Activated naive CD8-positive, alpha-beta T cell (primary cell): Measurements from ENCODE around the gene MTUS2.

Experiments used
- H3K27ac Mint-ChIP-seq: one replicate; pipeline ENCODE4 v1.8.0; 2021; ENCODE audit warnings: mixed read lengths
- H3K27me3 Mint-ChIP-seq: one replicate; pipeline ENCODE4 v1.8.0; 2021; ENCODE audit warnings: mixed read lengths
- H3K36me3 Mint-ChIP-seq: one replicate; pipeline ENCODE4 v1.8.0; 2021; ENCODE audit warnings: mixed read lengths
- H3K4me1 Mint-ChIP-seq: one replicate; pipeline ENCODE4 v1.8.0; 2021; ENCODE audit warnings: low read depth, mixed read lengths
- H3K4me3 Mint-ChIP-seq: one replicate; pipeline ENCODE4 v1.8.0; 2021; ENCODE audit warnings: mild to moderate bottlenecking, mixed read lengths
- H3K9me3 Mint-ChIP-seq: one replicate; pipeline ENCODE4 v1.8.0; 2021; ENCODE audit warnings: low read depth, mixed read lengths

MTUS2 gene

DNA sequence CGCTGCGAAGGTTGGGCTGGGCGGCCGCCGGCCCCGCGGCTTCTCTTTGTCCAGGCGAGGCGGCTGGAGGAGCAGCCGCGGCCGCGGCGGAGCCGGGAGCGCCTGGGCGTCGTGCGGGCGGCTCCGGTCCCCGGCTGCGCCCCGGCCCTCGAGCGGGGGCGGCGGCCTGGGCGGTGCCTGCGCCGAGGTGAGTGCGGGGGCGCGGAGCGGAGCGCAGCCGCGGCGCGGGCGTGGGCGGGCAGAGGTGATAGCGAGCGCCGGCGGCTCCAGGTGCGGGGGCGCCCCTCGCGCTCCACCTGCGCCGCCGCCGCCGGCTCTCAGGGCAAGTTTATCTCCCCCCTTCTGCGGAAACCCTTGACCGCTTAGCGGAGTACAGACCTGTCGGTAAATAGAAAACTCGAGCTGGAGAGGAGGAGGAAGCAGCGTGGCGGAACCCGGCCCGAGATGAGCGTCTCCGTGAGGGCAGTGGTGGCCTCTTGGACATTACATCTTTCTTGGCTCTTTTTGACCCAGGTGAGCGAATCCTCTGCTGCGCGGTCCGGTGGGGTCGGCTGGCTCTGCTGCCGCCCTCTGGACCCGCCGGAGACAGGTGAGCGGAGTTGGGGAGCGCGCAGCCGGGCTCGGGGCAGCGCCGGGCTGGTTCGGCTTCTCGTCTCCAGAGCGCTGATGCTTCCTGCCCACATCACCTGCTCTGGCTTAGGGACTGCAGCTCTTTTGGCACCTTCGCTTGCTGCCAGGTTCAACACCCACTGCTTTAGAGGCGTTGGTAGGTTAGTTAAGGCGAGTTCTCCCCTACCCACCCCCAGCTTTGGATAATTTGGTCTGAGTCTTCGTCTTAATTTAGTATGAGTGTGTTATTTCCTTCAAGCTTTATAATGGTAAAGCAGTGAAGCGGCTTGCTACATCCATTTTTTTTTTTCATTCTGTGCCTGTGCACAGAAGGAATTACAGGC, at the start of gene MTUS2:
Gene MTUS2 (plus strand): TSS at position 241 of the 953 bp plus-strand sequence.
- peak within 1 kb of the TSS; percentile 78 for H3K4me3 Mint-ChIP-seq

DNA sequence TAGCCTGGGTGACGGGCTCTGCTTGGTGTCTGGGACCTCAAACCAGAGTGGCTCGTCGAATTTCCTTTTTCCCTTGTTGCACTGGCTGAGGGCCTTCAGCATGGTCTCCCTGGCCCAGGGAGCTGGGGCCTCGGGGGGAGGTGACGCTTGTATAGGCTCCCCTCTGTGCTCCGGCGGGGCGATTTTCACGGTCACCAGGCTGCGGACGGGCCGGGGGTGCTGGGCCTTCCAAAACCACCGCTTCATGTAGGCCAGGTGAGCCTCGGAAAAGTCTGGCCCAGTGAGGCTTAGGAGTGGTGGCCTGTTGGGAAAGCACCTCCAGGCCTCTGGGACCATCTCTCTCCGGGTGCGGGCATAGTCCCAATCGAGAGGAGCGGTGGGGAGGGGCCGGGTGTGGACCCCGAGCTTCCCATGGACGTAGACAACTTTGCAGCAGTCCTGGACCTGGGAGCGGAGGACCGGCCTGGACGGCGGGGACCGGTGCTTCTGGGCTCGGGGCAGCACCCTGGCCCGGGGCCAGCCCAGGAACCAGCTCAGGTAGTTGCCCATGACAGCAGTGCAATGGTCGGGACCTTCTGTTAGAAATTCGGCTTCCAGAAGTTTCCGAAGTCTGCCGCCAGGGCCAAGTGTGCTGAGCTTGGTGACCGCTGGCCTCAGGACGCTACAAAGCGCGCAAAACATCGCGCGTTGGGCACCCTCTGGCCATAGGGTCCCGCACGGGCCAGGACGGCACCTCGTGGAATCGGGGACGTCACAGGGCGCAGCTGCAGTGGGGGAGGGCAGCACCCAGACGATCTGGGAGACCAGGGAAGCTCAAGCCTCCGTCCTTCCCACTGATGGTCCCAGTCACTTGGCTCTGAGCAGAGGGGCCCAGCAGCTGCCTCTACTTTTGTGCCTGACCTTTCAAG, 41.6 kb upstream of the MTUS2 start:
- peaks cover 4% of the 10 kb centered on the region for H3K27me3 Mint-ChIP-seq
- peaks cover 5% of the 10 kb centered on the region for H3K9me3 Mint-ChIP-seq
- H3K27ac Mint-ChIP-seq: no peak overlapping the region
- no peaks in the 10 kb centered on the region for H3K36me3 Mint-ChIP-seq
- H3K4me1 Mint-ChIP-seq: no peaks in the 10 kb centered on the region
- no peak overlapping the region for H3K4me3 Mint-ChIP-seq

More for the DNA sequence above, at the start of gene MTUS2:
- peaks cover 42% of the 10 kb centered on the region for H3K27me3 Mint-ChIP-seq
- no peaks in the 10 kb centered on the region for H3K9me3 Mint-ChIP-seq
- H3K36me3 Mint-ChIP-seq: no peaks in the 10 kb centered on the region
- H3K27ac Mint-ChIP-seq: no peak within 1 kb of the TSS
- peaks cover 8% of the 10 kb centered on the region for H3K4me1 Mint-ChIP-seq

DNA sequence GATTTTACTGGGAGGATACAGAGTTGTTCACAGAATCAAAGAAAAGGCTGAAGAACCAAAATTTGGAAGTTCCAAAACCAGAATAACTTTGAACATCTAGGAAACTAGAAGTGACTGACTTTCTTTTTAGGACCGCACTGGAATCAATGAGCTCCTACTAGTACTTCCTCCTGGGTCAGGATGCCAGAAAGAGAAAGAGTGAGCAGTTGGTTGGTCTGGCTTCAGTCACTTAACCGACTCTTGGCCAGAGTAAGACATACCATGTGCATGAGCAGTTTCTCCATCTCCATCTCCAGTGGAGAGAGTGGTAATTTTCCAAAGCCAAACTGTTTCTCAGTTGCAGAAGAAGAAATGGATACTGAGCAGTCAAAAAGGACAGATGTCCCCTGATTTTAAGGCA, 27.1 kb upstream of the MTUS2 start:
- Mint-ChIP-seq H3K27ac (no peak overlapping the region), H3K36me3 (no peaks in the 10 kb centered on the region), H3K9me3 (no peaks in the 10 kb centered on the region), H3K27me3 (peaks cover 14% of the 10 kb centered on the region), H3K4me1 (peaks cover 3% of the 10 kb centered on the region), H3K4me3 (no peak overlapping the region)

DNA sequence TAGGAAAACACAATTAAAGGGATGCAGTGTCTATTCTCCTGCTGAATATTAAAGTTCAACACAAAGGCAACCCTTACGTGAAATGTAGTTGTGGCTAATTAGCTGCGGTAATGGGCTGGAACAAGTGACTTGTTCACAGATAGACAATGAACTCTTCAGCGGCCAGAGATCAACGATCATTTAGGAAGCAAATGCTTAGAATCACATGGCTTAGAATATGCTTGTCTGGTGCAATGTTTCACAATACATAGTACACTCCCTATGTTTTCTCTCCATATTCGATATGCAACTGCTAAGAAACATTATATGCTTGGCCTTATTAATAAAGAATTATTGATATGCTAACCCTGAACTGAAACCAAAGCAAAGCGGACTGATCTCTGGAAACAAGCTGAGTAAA, 25.7 kb upstream of the MTUS2 start:
- peaks cover 3% of the 10 kb centered on the region for H3K4me1 Mint-ChIP-seq
- H3K36me3 Mint-ChIP-seq: no peaks in the 10 kb centered on the region
- H3K27ac Mint-ChIP-seq: no peak overlapping the region
- H3K9me3 Mint-ChIP-seq: no peaks in the 10 kb centered on the region
- no peak overlapping the region for H3K4me3 Mint-ChIP-seq
- H3K27me3 Mint-ChIP-seq: peaks cover 16% of the 10 kb centered on the region

DNA sequence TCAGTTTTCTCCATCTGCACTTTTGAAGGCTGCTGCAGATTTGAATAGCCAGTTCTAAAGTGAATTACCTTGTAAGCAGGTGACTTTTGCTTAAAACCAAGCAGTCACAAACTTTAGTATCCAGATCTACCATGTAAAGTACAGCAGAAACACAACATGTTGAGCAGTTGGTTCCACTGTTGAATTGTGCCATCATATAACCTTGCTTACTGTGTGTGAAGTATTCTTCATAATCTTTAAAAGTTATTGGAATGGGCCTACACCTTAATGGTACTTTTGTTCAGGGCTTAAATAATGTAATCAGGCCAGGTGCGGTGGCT, 23.2 kb upstream of the MTUS2 start:
- H3K4me3 Mint-ChIP-seq: no peak overlapping the region
- no peaks in the 10 kb centered on the region for H3K9me3 Mint-ChIP-seq
- peaks cover 3% of the 10 kb centered on the region for H3K4me1 Mint-ChIP-seq
- no peak overlapping the region for H3K27ac Mint-ChIP-seq
- peaks cover 11% of the 10 kb centered on the region for H3K27me3 Mint-ChIP-seq
- no peaks in the 10 kb centered on the region for H3K36me3 Mint-ChIP-seq

DNA sequence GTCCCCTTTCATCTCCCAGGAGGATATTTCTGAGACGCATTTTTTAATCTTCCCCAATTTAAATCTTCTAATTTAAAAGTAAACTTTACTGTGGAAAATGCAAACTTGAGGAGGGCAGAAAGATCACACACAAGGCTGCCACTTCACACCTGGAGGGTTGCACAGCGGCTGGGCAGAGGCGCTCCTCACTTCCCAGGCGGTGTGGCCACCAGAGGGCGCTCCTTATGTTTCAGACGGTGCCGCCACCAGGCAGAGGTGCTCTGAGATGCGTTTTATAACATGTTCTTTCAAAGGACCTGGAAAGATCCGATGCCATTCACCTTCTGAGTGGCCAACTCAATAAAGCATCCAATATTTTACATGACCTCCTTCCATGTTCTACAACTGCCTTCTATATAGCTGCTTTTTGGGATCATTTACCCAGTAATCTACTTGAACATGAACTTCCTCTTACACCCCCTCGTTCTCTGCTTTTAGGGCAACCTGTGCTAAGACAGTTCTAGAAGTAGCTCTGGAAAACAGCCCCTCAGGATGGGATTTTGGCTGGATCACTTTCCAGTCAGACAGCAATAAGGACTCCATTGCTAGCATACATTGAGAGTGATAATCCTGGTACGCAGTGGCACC, 14.8 kb upstream of the MTUS2 start:
- no peaks in the 10 kb centered on the region for H3K4me1 Mint-ChIP-seq
- peaks cover 18% of the 10 kb centered on the region for H3K27me3 Mint-ChIP-seq
- H3K36me3 Mint-ChIP-seq: peaks cover 3% of the 10 kb centered on the region
- H3K4me3 Mint-ChIP-seq: no peak overlapping the region
- no peak overlapping the region for H3K27ac Mint-ChIP-seq
- peaks cover 27% of the 10 kb centered on the region for H3K9me3 Mint-ChIP-seq

DNA sequence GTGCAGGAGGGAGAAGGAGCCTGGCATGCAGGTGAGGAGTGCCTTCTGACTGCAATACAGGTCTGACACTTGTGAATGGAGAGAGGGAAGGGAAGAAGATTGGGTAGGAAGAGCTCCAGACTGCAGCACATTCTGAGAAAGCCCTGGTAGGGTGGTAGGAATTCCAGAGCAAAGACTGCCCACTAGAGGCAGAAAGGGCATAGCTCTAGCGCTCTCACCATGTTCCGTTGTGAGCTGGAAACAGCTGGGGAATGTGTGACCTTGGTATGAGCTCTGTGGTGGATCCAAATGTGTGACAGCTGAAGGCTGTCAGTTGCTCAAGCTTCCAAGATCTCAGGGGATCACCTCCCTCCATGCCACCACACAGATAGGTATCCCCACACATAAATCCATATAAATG, 2.9 kb upstream of the MTUS2 start:
- Mint-ChIP-seq H3K9me3 (no peaks in the 10 kb centered on the region), H3K36me3 (no peaks in the 10 kb centered on the region), H3K4me3 (peak overlapping the region; percentile 30), H3K27ac (no peak overlapping the region), H3K4me1 (peaks cover 8% of the 10 kb centered on the region), H3K27me3 (peaks cover 30% of the 10 kb centered on the region)

DNA sequence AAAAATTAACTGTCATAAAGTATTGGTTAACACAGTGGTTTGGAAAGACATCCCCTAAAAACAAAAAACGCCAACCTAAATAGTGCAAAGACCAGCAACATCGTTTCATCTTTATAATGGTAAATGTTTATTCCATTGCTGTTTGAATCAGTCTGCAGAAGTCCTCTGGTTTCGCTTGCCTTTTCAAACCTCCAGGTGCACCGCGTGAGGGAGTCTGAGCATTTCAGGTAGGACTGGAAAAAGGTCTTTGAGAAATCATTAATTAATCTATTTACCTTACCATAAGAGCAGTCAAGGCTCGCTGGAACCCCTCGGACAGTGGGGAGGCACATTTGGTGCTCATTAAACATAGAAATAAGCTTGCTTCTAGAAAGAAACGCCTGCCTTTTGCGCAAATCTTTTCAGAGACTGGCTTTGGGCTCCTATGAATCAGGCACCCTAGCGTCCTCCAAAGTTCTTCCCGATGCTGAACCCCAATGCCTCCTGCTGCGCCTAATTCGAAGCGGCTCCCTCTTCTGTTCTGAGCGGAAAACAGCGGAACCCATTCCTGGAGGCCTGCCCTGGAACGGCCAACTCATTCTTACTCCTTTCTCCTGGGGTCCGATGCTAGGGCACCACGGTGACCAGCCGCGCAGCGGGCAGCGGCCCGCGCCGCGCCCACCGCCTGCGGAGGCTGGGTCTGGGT, 951 bp upstream of the MTUS2 start:
- Mint-ChIP-seq H3K4me3 (peak overlapping the region; percentile 63), H3K27me3 (peaks cover 40% of the 10 kb centered on the region), H3K9me3 (no peaks in the 10 kb centered on the region), H3K36me3 (no peaks in the 10 kb centered on the region), H3K4me1 (peaks cover 8% of the 10 kb centered on the region), H3K27ac (no peak overlapping the region)

DNA sequence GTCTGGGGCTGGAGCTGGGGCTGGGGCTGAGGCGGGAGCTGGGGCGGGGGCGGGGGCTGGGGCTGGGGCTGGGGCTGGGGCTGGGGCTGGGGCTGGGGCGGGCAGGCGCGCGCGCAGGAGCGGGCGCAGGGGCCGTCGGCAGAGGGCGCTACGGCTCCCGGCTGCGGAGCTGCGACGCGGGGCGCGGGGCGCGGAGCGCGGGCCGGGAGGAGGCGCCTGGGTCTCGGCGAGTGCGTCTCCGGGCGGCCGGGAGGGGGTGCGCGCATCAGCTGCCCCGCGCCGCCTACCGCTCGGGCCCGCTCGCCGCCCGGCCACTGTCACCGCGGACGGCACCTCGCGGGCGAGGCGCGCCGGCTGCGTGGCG, 422 bp upstream of the MTUS2 start:
- Mint-ChIP-seq H3K9me3 (no peaks in the 10 kb centered on the region), H3K36me3 (no peaks in the 10 kb centered on the region), H3K27me3 (peaks cover 42% of the 10 kb centered on the region), H3K27ac (no peak overlapping the region), H3K4me1 (peaks cover 8% of the 10 kb centered on the region), H3K4me3 (no peak overlapping the region)

DNA sequence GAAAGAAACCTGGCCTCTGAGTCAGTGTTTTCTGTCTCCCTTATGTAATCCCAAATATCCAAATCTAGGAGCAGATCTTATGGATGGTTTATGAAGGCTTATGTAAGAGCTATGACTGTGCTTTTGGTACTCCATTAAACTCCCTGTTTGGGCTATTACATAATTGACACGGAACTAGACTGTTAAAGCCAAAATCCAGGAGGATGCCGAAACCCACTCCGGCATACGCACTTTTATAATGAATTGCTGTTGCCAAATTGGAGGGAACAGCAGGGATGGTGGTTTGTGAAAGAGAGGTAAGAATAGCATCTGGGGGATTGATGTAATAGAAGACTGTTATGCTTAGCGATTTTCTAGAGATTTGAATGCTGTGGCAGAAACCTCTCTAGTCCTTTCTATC, 2.0 kb downstream of the MTUS2 start:
- peaks cover 8% of the 10 kb centered on the region for H3K4me1 Mint-ChIP-seq
- no peak overlapping the region for H3K27ac Mint-ChIP-seq
- H3K9me3 Mint-ChIP-seq: no peaks in the 10 kb centered on the region
- no peak overlapping the region for H3K4me3 Mint-ChIP-seq
- no peaks in the 10 kb centered on the region for H3K36me3 Mint-ChIP-seq
- H3K27me3 Mint-ChIP-seq: peaks cover 36% of the 10 kb centered on the region

DNA sequence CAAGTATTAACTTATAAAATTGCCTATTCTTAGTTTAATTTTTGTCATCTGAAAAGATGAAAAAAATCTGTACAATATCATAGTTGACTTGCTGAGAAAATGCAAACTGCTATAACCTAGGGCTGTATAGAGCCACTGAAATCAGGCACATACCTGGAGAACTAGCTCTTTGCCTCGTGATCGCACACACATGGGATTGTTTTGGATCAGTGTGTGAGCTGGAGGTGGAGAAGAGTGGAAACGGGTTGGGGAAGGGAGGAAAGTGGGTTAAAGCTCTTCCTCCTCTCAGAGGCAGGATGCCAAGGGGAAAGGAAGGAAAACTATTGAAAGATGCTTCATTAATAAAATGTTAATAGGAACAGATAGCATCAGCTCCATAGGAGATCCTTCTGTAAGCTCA, 2.7 kb downstream of the MTUS2 start:
- Mint-ChIP-seq H3K4me3 (no peak overlapping the region), H3K27me3 (peaks cover 30% of the 10 kb centered on the region), H3K4me1 (peaks cover 8% of the 10 kb centered on the region), H3K9me3 (no peaks in the 10 kb centered on the region), H3K36me3 (no peaks in the 10 kb centered on the region), H3K27ac (no peak overlapping the region)

DNA sequence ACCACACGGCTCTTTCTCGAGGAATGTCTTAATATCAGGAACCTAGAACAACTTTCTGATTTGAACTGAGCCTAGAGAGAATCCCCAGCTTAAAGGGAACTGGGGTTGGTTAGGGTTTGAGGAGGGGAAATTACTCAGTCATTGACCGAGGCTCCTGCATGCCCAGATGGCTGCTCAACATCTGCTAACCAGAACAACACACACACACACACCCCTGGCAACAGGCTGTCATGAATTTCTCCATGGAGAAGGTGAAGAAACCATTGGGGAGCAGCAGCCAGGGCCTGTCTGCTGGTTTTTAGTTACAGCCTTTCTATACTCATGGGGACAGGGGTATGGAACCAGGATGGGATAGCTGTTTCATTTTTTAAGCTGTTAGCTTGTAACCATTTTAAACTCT, 5.2 kb downstream of the MTUS2 start:
- no peaks in the 10 kb centered on the region for H3K36me3 Mint-ChIP-seq
- H3K27me3 Mint-ChIP-seq: peaks cover 23% of the 10 kb centered on the region
- H3K9me3 Mint-ChIP-seq: peaks cover 9% of the 10 kb centered on the region
- H3K4me1 Mint-ChIP-seq: peaks cover 3% of the 10 kb centered on the region
- H3K4me3 Mint-ChIP-seq: no peak overlapping the region
- no peak overlapping the region for H3K27ac Mint-ChIP-seq

DNA sequence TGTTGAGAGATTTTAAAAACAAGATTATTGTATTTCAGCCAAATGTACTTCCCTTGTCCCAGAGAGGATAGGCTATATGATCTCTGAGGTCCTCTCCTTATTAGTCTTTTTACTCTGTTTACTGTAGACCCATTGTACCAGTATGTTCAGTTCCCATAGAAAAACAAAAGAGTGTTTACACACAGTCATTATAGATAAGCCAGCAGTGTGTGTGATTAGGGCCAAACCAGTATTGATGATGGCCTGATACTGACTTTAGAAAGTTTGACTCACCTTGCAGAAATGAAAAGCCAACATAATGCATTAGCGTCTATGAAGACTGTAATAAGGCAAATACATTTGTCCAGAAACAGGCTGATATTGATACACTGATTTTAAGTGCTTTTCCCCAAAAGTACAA, 6.2 kb downstream of the MTUS2 start:
- Mint-ChIP-seq H3K36me3 (no peaks in the 10 kb centered on the region), H3K27ac (no peak overlapping the region), H3K27me3 (peaks cover 21% of the 10 kb centered on the region), H3K4me1 (no peaks in the 10 kb centered on the region), H3K9me3 (peaks cover 15% of the 10 kb centered on the region), H3K4me3 (no peak overlapping the region)

DNA sequence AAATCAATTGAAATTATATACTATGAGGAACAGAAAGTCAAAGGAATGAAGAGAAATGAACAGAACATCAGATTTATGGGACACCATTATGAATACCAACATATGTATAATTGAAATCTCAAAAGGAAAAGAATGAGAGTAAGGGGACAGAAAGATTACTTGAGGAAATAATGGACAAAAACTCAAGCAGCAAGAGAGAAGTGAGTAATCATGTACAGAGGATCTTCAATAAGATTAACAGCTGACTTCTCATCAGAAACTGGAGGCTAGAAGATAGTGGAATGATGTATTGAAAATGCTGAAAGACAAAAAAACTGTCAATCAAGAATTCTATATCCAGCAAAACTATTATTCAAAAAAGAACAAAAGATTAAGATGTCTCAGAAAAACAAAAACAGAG, 10.4 kb downstream of the MTUS2 start:
- H3K36me3 Mint-ChIP-seq: no peaks in the 10 kb centered on the region
- H3K9me3 Mint-ChIP-seq: peaks cover 15% of the 10 kb centered on the region
- no peak overlapping the region for H3K4me3 Mint-ChIP-seq
- no peaks in the 10 kb centered on the region for H3K4me1 Mint-ChIP-seq
- H3K27me3 Mint-ChIP-seq: peaks cover 3% of the 10 kb centered on the region
- no peak overlapping the region for H3K27ac Mint-ChIP-seq
